ENCODE results near the gene KCNC4.

Gene KCNC4

GRCh38 chr1:110234691-110235090 lies 24.6 kb downstream of the KCNC4 start:
- DNase-seq: no peak

- DNase-seq: no peak
Measured at GRCh38 chr1:110235181-110235833, 25.2 kb downstream of the KCNC4 start.

- peak; percentile 79 for DNase-seq
Measured at GRCh38 chr1:110235834-110236682, 25.9 kb downstream of the KCNC4 start.

- peak; percentile 33 for DNase-seq
Measured at GRCh38 chr1:110237386-110238152, 27.5 kb downstream of the KCNC4 start.

- DNase-seq: peak; percentile 22
Measured at GRCh38 chr1:110239441-110240430, 29.6 kb downstream of the KCNC4 start.

GRCh38 chr1:110240476-110241210 lies 30.5 kb downstream of the KCNC4 start:
- DNase-seq: no peak

GRCh38 chr1:110241516-110241915 lies 31.4 kb downstream of the KCNC4 start:
- no peak for DNase-seq

- no peak for DNase-seq
Measured at GRCh38 chr1:110242062-110242461, 31.9 kb downstream of the KCNC4 start.

GRCh38 chr1:110242731-110243130 lies 32.6 kb downstream of the KCNC4 start:
- DNase-seq: no peak

DNA sequence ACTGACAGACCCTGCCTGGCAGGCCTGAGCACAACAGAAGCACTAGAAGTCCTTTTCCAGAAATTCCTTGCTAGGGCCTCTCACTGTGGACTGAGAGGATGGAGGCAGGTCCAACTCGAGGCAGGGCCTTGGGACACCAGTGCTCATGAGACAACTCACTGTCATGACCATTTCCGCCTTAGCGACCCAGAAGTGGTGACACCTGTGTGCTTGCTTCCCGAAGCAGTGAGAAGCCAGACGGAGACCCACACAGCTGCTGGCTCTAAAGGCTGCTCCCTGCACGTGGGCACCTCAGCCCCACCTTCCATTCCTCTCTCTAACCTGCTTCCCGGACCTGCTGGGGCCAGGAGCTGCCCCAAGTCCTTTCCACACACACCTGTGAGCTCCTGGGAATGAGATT lies 33.0 kb downstream of the KCNC4 start:
- no peak for DNase-seq

GRCh38 chr1:110243574-110243973 lies 33.5 kb downstream of the KCNC4 start:
- DNase-seq: peak; percentile 18

DNA sequence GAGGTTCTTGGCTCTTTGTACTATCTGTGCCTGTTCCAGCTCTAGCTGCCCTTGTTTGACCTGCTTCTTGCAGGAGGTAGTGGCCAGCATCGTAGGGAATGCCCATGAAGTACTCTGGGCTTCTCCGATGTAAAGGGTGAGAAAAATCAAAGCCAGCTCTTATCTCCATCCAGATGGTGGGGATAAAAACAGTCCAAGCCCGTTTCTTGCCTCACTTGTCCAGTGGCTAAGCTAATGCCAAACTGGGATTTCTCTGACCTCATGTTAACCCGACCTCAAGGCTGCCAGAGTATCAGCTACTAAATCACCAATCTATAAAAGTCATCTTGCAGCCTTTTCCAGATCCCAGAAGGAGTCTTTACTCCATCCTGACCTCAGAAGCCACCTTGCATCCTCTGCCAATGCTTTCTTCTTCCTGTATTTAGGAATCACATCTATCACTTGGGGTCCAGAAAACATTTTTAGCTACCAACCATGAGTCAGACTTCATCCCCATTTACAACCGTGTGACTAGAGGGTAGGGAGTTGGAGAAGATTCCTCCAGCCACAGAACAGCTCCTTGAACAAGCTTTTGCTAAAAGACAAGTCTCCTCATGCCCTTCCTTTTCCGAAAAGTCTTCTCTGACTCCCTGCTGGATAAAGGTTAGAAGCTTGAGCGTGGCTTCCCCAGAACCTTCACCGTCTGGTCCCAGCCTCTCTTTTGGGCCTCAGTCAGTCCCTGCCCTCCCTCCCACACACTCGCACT lies 35.9 kb downstream of the KCNC4 start:
- DNase-seq: no peak

DNA sequence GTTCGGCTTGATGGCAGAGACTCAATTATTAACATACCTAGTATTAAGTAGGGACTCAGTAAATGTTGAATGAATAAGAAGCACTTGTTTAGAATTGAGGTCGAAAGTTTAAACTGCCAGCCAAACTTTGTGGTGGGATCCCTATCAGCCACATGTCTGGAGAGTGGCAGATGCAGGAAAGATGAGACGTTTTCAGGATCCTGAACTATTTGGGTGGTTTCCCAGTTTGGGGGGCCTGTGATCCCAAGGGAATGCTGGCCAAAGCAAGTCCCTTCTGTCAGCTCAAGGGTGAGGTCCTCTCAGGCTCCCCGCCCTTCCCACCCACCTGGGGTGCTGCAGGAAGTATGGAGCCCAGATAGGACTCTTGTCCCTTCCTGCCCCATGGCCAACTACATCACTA lies 38.6 kb downstream of the KCNC4 start:
- no peak for DNase-seq

DNA sequence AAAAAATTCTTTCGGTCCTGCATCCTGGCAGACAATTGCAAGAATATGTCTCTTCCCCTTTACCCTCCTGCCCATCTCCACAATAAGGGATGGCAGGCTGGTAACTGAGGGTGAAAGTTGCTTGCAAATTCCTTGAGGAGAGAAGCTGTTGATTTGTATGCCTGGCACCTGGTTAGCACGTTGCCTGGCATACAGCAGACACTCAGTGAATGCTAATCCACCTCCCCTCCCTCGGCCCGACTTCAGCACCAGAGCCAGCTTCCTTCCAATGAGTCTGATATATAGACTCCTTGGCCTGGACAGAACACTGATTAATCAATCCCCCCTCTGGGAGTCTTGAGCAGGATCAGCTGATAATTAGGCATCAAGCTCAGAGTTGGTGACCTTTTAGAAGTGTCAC lies 39.1 kb downstream of the KCNC4 start:
- no peak for DNase-seq

DNA sequence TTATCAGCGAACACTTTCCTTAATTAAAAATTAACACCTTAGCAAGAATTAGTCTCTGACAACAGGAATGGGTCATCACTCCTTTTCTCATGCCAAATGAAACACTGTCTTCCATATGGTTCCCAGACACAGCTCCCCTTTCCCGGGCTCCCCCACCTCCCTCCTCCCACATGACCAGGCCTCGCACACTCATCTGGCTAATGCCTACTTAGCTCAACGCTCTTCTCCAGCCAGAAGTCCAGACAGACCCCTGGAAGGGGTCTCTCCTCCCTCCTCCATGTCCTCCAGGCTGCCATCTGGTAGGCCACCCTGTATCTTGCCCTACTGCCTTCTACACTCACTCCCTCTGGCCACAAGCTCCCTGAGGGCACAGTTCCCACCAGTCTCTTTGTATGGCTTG lies 39.9 kb downstream of the KCNC4 start:
- no peak for DNase-seq

- no peak for DNase-seq
Measured at GRCh38 chr1:110250749-110251148, 40.6 kb downstream of the KCNC4 start.

- DNase-seq: no peak
Measured at GRCh38 chr1:110253213-110253612, 43.1 kb downstream of the KCNC4 start.

DNA sequence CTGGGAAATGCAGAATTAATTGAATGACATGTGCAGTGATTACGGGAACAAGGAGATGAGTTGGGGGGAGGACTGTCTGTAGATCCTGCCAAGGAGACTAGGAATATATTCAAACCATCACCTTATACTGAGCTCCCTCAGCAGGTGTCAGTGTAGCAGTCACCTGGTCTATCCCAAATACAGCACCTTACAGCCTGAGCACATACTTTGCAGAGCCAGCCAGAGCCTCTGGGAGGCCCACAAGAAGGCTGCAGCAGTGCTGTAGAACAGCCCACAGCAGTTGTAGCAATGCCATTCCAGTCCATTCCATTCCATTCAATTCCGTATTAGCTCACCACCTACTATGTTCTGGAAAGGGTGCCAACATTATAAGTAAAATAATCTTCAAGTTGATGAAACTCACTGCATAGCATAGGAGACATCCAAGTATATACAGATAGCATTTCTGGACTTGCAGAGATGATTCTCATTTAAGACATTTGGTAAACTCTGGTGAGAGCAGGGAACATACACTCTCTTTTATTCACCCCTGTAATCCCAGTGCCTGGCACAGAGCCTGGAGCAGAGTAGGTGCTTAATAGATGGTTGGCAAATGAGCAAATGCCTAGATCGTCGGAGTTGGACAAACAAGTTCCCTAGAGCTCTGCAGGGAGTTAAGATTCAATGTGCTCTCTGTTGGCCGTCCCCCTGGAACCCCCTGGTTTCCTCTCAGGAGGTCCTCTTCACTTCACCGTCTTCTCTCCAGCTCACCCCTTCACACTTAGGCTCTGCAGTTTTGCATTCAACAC lies 44.7 kb downstream of the KCNC4 start:
- DNase-seq: no peak

- no peak for DNase-seq
Measured at GRCh38 chr1:110255392-110255787, 45.3 kb downstream of the KCNC4 start.

GRCh38 chr1:110258734-110259133 lies 48.6 kb downstream of the KCNC4 start:
- DNase-seq: no peak

All from inflammatory macrophage treated with lipopolysaccharide for 4 hours (primary cell).